Lower leg skin (tissue), 3 donors: ENCODE measurements around the gene OTUD3.

Experiments used
- POLR2A ChIP-seq, 2 donors: fragments of 450-650 bp; IDR thresholded peaks; one replicate each; pipeline ENCODE4 v1.6.1; 2016 to 2017; ENCODE audit warnings: antibody characterized with exemption in 2 of 2, mild to moderate bottlenecking in 1 of 2, moderate library complexity in 1 of 2
- TF ChIP-seq, protein P1 (sequence below), 3 donors: fragments of 450-650 bp; IDR thresholded peaks; one replicate each; pipeline ENCODE4 v1.5.1; 2016; ENCODE audit warnings: antibody characterized with exemption in 3 of 3, mild to moderate bottlenecking in 3 of 3, moderate library complexity in 2 of 3

GRCh38 chr1:19854866-19855265 is 27.3 kb upstream of the OTUD3 start:
- TF ChIP-seq, protein P1, sequence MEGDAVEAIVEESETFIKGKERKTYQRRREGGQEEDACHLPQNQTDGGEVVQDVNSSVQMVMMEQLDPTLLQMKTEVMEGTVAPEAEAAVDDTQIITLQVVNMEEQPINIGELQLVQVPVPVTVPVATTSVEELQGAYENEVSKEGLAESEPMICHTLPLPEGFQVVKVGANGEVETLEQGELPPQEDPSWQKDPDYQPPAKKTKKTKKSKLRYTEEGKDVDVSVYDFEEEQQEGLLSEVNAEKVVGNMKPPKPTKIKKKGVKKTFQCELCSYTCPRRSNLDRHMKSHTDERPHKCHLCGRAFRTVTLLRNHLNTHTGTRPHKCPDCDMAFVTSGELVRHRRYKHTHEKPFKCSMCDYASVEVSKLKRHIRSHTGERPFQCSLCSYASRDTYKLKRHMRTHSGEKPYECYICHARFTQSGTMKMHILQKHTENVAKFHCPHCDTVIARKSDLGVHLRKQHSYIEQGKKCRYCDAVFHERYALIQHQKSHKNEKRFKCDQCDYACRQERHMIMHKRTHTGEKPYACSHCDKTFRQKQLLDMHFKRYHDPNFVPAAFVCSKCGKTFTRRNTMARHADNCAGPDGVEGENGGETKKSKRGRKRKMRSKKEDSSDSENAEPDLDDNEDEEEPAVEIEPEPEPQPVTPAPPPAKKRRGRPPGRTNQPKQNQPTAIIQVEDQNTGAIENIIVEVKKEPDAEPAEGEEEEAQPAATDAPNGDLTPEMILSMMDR (IDR thresholded peaks at IDR 0.05), result no peak
- TF ChIP-seq POLR2A (IDR thresholded peaks at IDR 0.05), result no peak
